Measurements from ENCODE around the gene RAD21L1. TPM values are rescaled to one million over a fixed set of nuclear protein-coding genes. Genes with fewer than 3 reads are reported as not detected.

RAD21L1 gene
- 0.11 TPM in 1 of 2 replicates, not detected in the other for total RNA-seq (2014; rRNA removed; shearing (Covaris generic))
- 0.08 TPM in 1 of 2 replicates, not detected in the other for polyA plus RNA-seq (2015; cell fraction: cytosol; rRNA removed)
- polyA plus RNA-seq (2015; cell fraction: nucleus; rRNA removed): not detected in 2 replicates

GRCh38 chr20:1225783-1226654, at the start of gene RAD21L1:
Gene RAD21L1, plus strand, starts transcription at chr20:1226044. Its CDS starts 2,410 bp downstream, at chr20:1228454.
- DNase-seq (ENCODE audit: low read depth, low spot score): peak; percentile 85
- in situ Hi-C loops (cut with HindIII; ENCODE audit: low pct_unique_long_range_greater_than_20kb, low sequenced_read_pairs): no loop called here

GRCh38 chr20:1177680-1178079, 48.2 kb upstream of the RAD21L1 start:
- in situ Hi-C loops (cut with HindIII; ENCODE audit: low pct_unique_long_range_greater_than_20kb, low sequenced_read_pairs): no loop called here

GRCh38 chr20:1178103-1178502, 47.7 kb upstream of the RAD21L1 start:
- in situ Hi-C loops (cut with HindIII; ENCODE audit: low pct_unique_long_range_greater_than_20kb, low sequenced_read_pairs): no loop called here
- no peak for DNase-seq (ENCODE audit: low read depth, low spot score)

More at GRCh38 chr20:1177680-1178079, 48.2 kb upstream of the RAD21L1 start:
- DNase-seq (ENCODE audit: low read depth, low spot score): peak; percentile 79

DNA sequence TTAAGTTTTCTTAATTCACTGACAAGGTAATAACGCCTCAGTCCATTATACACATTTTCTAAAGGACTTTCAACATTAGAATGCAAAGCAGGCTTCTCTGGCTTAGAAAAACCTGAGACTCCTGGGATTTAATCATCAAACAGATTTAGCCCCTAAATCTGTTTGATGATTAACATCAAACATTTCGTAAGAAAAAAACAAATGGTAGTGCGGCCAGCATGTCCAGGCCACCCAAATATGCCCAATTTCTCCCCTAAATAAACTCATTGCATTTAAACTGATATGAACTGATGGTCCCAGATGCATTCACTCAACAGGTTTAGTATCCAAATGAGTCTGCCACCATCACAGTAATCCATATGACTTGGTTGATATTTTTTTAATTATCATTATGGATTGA, 47.2 kb upstream of the RAD21L1 start:
- DNase-seq (ENCODE audit: low read depth, low spot score): no peak
- in situ Hi-C loops (cut with HindIII; ENCODE audit: low pct_unique_long_range_greater_than_20kb, low sequenced_read_pairs): no loop called here

GRCh38 chr20:1180949-1181348, 44.9 kb upstream of the RAD21L1 start:
- in situ Hi-C loops (cut with HindIII; ENCODE audit: low pct_unique_long_range_greater_than_20kb, low sequenced_read_pairs): no loop called here

GRCh38 chr20:1182106-1182505, 43.7 kb upstream of the RAD21L1 start:
- no peak for DNase-seq (ENCODE audit: low read depth, low spot score)
- in situ Hi-C loops (cut with HindIII; ENCODE audit: low pct_unique_long_range_greater_than_20kb, low sequenced_read_pairs): no loop called here

More at GRCh38 chr20:1180949-1181348, 44.9 kb upstream of the RAD21L1 start:
- DNase-seq (ENCODE audit: low read depth, low spot score): no peak

GRCh38 chr20:1183153-1183552, 42.7 kb upstream of the RAD21L1 start:
- DNase-seq (ENCODE audit: low read depth, low spot score): no peak
- in situ Hi-C loops (cut with HindIII; ENCODE audit: low pct_unique_long_range_greater_than_20kb, low sequenced_read_pairs): no loop called here

DNA sequence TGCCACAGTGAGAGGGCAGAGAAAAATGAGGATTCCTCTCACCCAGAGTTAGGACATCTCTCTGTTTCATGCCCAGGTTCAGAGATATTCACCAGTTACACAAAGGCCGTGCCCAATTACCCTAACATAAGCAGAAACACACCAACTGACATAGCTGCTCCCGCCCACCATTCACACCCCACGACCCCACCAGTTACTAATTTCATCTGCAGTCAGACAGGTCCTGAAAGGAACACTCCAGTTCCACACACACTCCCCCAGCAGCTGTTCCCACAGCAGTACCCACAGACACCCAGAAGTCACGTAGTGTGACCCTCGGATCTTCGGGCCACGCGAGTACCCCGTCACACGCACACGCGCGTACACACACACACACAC, 41.6 kb upstream of the RAD21L1 start:
- in situ Hi-C loops (cut with HindIII; ENCODE audit: low pct_unique_long_range_greater_than_20kb, low sequenced_read_pairs): no loop called here
- no peak for DNase-seq (ENCODE audit: low read depth, low spot score)

GRCh38 chr20:1184638-1185315, 41.1 kb upstream of the RAD21L1 start, which contains the start of gene TMEM74B:
Gene TMEM74B, minus strand, starts transcription at chr20:1184981. Its CDS starts 1,180 bp downstream, at chr20:1183801.
- in situ Hi-C loops (cut with HindIII; ENCODE audit: low pct_unique_long_range_greater_than_20kb, low sequenced_read_pairs): no loop called here
- DNase-seq (ENCODE audit: low read depth, low spot score): no peak

DNA sequence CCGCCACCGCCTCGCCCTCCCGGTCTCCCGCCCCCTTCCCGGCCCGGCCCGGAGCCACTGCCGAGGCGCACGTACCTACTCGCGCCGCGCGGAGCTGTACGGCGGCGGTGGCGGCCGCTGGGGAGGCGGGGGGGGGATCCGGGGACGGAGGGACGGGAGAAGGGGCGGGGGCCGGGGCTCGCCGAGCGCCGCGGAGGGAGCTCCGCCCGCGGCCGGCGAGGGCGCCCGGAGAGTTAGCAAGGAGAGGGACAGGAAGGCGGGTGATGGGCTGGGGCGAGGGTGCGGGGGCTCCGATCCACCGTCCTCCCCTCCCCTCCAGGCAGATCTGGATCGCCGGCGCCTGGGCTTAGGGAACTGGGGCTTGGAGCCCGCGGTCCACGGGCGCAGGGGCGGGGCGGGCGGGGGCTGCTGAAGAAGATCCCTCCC, 40.5 kb upstream of the RAD21L1 start:
- in situ Hi-C loops (cut with HindIII; ENCODE audit: low pct_unique_long_range_greater_than_20kb, low sequenced_read_pairs): no loop called here
- DNase-seq (ENCODE audit: low read depth, low spot score): peak; percentile 28

DNA sequence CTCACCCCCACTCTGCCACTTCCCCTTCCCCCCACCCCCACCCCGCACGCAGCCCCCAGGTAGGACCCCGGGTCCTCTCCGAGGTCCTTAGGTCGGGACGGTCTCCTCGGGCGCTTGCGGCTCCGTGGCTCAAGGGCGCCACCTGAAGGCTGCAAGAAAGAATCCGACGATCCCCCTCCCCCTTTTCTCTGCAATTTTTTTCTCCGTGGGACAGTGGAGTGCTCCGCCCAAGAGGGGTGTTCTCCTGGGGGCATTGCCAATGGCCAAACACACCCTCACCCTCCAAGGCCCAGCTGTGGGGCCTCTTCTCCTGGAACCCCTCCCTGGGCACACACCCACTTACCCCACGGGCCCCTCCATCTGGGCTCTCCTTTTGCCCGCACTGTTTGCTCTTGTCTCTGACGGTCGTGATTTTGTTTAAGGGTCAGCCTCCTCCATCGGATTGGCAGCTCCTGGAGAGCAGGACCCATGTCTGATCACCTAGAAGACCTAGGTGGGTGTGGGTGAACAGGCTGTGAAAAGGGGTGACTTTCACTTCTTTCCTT, 40.0 kb upstream of the RAD21L1 start:
- in situ Hi-C loops (cut with HindIII; ENCODE audit: low pct_unique_long_range_greater_than_20kb, low sequenced_read_pairs): no loop called here
- peak; percentile 77 for DNase-seq (ENCODE audit: low read depth, low spot score)

DNA sequence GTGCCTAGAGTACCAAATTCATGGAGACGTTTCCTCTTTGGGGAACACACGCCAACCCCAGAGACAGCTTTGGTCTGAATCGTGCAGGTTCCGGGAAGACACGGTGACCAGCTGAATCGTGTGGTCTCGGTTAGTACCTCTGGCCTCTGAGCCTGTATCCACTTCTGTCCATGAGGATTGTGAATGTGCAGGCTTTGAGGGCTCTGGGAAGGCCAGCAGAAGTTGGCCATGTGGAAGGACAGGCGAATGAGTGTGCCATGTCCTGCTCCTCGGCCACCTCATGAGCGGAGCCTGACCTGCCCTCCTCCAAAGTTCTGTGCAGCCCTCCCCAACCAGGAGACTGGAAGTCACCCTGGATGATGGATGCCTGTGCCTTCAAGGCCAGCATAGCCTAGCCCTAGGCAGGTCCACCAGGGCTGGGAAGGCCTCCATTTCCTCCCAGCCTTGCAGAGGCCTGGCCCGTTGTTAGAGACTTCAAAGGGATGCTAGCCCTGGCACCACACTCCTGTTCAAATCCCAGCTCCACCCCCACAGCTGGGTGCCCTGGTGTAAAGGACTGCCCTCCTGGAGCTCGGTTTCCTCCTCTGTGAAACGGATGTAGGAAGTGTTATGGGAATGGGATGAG, 39.4 kb upstream of the RAD21L1 start:
- no peak for DNase-seq (ENCODE audit: low read depth, low spot score)
- in situ Hi-C loops (cut with HindIII; ENCODE audit: low pct_unique_long_range_greater_than_20kb, low sequenced_read_pairs): no loop called here

- in situ Hi-C loops (cut with HindIII; ENCODE audit: low pct_unique_long_range_greater_than_20kb, low sequenced_read_pairs): no loop called here
- peak; percentile 29 for DNase-seq (ENCODE audit: low read depth, low spot score)
These were observed 38.2 kb upstream of the RAD21L1 start for GRCh38 chr20:1187605-1188171.

GRCh38 chr20:1188347-1188746, 37.5 kb upstream of the RAD21L1 start:
- in situ Hi-C loops (cut with HindIII; ENCODE audit: low pct_unique_long_range_greater_than_20kb, low sequenced_read_pairs): no loop called here
- DNase-seq (ENCODE audit: low read depth, low spot score): no peak

- in situ Hi-C loops (cut with HindIII; ENCODE audit: low pct_unique_long_range_greater_than_20kb, low sequenced_read_pairs): no loop called here
- no peak for DNase-seq (ENCODE audit: low read depth, low spot score)
These were observed 36.0 kb upstream of the RAD21L1 start for GRCh38 chr20:1189827-1190226.

DNA sequence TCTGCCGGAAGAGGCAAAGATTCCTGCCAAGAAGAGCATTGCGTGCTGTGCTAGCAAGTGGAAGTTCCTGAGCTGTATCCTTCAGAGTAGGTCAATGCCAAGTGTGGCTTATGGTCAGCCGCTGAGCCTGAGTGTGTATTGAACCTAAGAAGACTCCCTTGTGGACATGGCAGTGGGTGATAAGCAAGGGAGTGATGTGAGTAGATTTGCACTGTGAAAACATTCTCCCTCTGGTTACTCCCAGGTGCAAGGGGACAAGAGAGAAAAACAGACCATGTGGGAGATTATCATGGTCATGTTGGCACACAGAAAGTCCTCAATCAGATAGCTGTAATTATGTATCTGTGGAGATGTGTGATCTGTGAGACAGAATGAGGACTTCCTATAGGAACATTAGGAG, 35.0 kb upstream of the RAD21L1 start:
- DNase-seq (ENCODE audit: low read depth, low spot score): no peak
- in situ Hi-C loops (cut with HindIII; ENCODE audit: low pct_unique_long_range_greater_than_20kb, low sequenced_read_pairs): no loop called here

DNA sequence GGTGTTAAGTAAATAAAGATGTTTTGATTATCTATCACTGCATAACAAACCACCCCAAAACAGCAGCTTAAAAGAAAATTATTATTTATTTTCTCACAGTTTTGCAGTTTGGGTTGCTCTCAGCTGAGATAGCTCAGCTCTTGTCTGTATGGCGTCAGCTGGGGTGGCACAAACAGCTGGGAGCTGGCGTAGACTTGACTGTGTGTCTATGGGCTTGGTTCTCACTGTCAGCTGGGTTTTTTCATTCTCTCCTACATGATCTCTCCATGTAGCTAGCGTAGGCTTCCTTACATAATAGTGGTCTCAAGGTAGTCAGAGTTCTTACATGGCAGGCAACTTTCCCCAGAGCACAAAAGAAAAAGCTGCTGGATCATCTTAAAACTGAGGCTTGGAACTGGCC, 34.5 kb upstream of the RAD21L1 start:
- in situ Hi-C loops (cut with HindIII; ENCODE audit: low pct_unique_long_range_greater_than_20kb, low sequenced_read_pairs): no loop called here
- no peak for DNase-seq (ENCODE audit: low read depth, low spot score)
